Vagina (tissue), 2 donors: ENCODE results near the gene RFWD3. TPM values are rescaled to one million over a fixed set of nuclear protein-coding genes. Genes with fewer than 3 reads are reported as not detected.

Experiments used
- DNase-seq, 2 donors: peaks; one replicate each; pipeline ENCODE4 v3.0.0-alpha.2; 2017; ENCODE audit errors: extremely low spot score in 2 of 2
- H3K27ac ChIP-seq: fragments of 200-600 bp; sonication (generic); one replicate; pipeline ENCODE4 v1.5.1; 2019
- H3K27me3 ChIP-seq: fragments of 200-600 bp; sonication (generic); one replicate; pipeline ENCODE4 v1.5.1; 2019
- H3K36me3 ChIP-seq, 2 donors: fragments of 200-600 bp; sonication (generic); one replicate each; pipeline ENCODE4 v1.5.1; 2017 to 2019
- H3K4me1 ChIP-seq: fragments of 200-600 bp; sonication (generic); one replicate; pipeline ENCODE4 v1.5.1; 2019
- H3K4me3 ChIP-seq, 2 donors: fragments of 200-600 bp; sonication (generic); 1 replicate in 1 of 2; 2 replicates in 1 of 2; pipeline ENCODE4 v1.5.1; 2016 to 2019
- H3K9me3 ChIP-seq: fragments of 200-600 bp; sonication (generic); one replicate; pipeline ENCODE4 v1.5.1; 2019
- CTCF ChIP-seq, 3 experiments: fragments of 450-650 bp in 2 of 3; fragments of 200-600 bp in 1 of 3; sonication (generic) in 1 of 3; IDR thresholded peaks; one replicate each; pipeline ENCODE4 v1.5.1; 2017 to 2019; ENCODE audit warnings: antibody characterized with exemption in 3 of 3, mild to moderate bottlenecking in 2 of 3, moderate library complexity in 2 of 3
- POLR2A ChIP-seq, 2 donors: fragments of 450-650 bp; IDR thresholded peaks; one replicate each; pipeline ENCODE4 v1.6.1; 2017; ENCODE audit warnings: antibody characterized with exemption in 2 of 2, mild to moderate bottlenecking in 2 of 2, moderate library complexity in 2 of 2
- POLR2AphosphoS5 ChIP-seq, 2 donors: sonication (generic); formaldehyde crosslinking; IDR thresholded peaks; one replicate each; pipeline ENCODE4 v1.9.0; 2017; ENCODE audit warnings: antibody characterized with exemption in 2 of 2, mild to moderate bottlenecking in 2 of 2, low read depth in 1 of 2; ENCODE audit not compliant: insufficient read depth in 1 of 2
- intact Hi-C: fragments of 100-400 bp; cut with DNase I; formaldehyde crosslinking; loops from one replicate; pipeline ENCODE4 v1.15.1; 2023
- total RNA-seq: library from RNA; depleted of rRNA; stranded (reverse); fragments of >200 nt; gene quantifications from one replicate; pipeline ENCODE4 v1.2.3, GENCODE V29; 2016

Gene RFWD3
- total RNA-seq, 1 donor from 2014 or later: 36.3 TPM

- no peak for DNase-seq
- Histone ChIP-seq H3K4me3 (no peak overlapping the region), H3K4me1 (no peaks in the 10 kb centered on the region), H3K9me3 (no peaks in the 10 kb centered on the region), H3K27me3 (no peaks in the 10 kb centered on the region), H3K27ac (no peak overlapping the region), H3K36me3 (no peaks in the 10 kb centered on the region)
- intact Hi-C loops: no loop called here
- TF ChIP-seq POLR2A (IDR thresholded peaks at IDR 0.05) (no peak), CTCF (IDR thresholded peaks at IDR 0.05) (no peak), POLR2AphosphoS5 (IDR thresholded peaks at IDR 0.05; ENCODE audit: insufficient read depth in 1 of 2, low read depth in 1 of 2) (no peak)
Observed at GRCh38 chr16:74710401-74710800, 43.7 kb upstream of the RFWD3 start.

GRCh38 chr16:74709441-74709877 lies 42.8 kb upstream of the RFWD3 start:
- no peaks in the 10 kb centered on the region for H3K36me3 ChIP-seq
- no peak overlapping the region for H3K27ac ChIP-seq
- no peaks in the 10 kb centered on the region for H3K4me1 ChIP-seq
- no peaks in the 10 kb centered on the region for H3K9me3 ChIP-seq
- peak in 1 of 2 donors; percentile 86 for DNase-seq
- TF ChIP-seq POLR2AphosphoS5 (IDR thresholded peaks at IDR 0.05; ENCODE audit: insufficient read depth in 1 of 2, low read depth in 1 of 2) (peak in 1 of 2 donors; percentile 45), POLR2A (IDR thresholded peaks at IDR 0.05) (no peak), CTCF (IDR thresholded peaks at IDR 0.05) (peak; percentile 91 to 95 (median 93))
- no peak overlapping the region for H3K4me3 ChIP-seq
- no peaks in the 10 kb centered on the region for H3K27me3 ChIP-seq
- intact Hi-C loops: loop anchor here (10.0 kb wide), 1 partner anchor 155 kb away; no protein-coding TSS in a partner anchor

GRCh38 chr16:74700438-74701225 lies 34.0 kb upstream of the RFWD3 start, which contains the start of gene MLKL:
MLKL (minus strand) TSS chr16:74700862; CDS start chr16:74695757, 5,105 bp downstream.
- no peaks in the 10 kb centered on the region for H3K36me3 ChIP-seq
- H3K27ac ChIP-seq: peak within 1 kb of the TSS; percentile 89
- H3K9me3 ChIP-seq: no peaks in the 10 kb centered on the region
- H3K4me1 ChIP-seq: peaks cover 34% of the 10 kb centered on the region
- intact Hi-C loops: loop anchor here (10.0 kb wide), 1 partner anchor 164 kb away; no protein-coding TSS in a partner anchor
- no peaks in the 10 kb centered on the region for H3K27me3 ChIP-seq
- H3K4me3 ChIP-seq: peak within 1 kb of the TSS; percentile 66 to 96
- no peak for TF ChIP-seq CTCF (IDR thresholded peaks at IDR 0.05)
- peak; percentile 76 to 83 for TF ChIP-seq POLR2AphosphoS5 (IDR thresholded peaks at IDR 0.05; ENCODE audit: insufficient read depth in 1 of 2, low read depth in 1 of 2)
- TF ChIP-seq POLR2A (IDR thresholded peaks at IDR 0.05): no peak
- no peak for DNase-seq

GRCh38 chr16:74700116-74700437 lies 33.4 kb upstream of the RFWD3 start:
- intact Hi-C loops: loop anchor here (10.0 kb wide), 1 partner anchor 165 kb away; no protein-coding TSS in a partner anchor

More at GRCh38 chr16:74700116-74700437, 33.4 kb upstream of the RFWD3 start:
- DNase-seq: no peak
- Histone ChIP-seq H3K27me3 (no peaks in the 10 kb centered on the region), H3K9me3 (no peaks in the 10 kb centered on the region), H3K4me3 (peak overlapping the region; percentile 66 to 96), H3K4me1 (peaks cover 34% of the 10 kb centered on the region), H3K27ac (peak overlapping the region; percentile 89), H3K36me3 (peaks cover 0 to 2% of the 10 kb centered on the region in 2 donors)
- no peak for TF ChIP-seq POLR2AphosphoS5 (IDR thresholded peaks at IDR 0.05; ENCODE audit: insufficient read depth in 1 of 2, low read depth in 1 of 2)
- no peak for TF ChIP-seq CTCF (IDR thresholded peaks at IDR 0.05)
- no peak for TF ChIP-seq POLR2A (IDR thresholded peaks at IDR 0.05)
